Heart left ventricle (tissue), 16 donors: ENCODE data around the gene G6PC3. TPM values are rescaled to one million over a fixed set of nuclear protein-coding genes. Genes with fewer than 3 reads are reported as not detected.
A peak's percentile ranks its signal among the peaks of the same experiment; 100 is the strongest.

Source experiments
- ATAC-seq, 4 donors: fragments of 200-7000 bp; cut with Tn5 transposase; one replicate each; pipeline ENCODE4 v1.9.1; 2020 to 2022; ENCODE audit warnings: moderate library complexity in 4 of 4, mild to moderate bottlenecking in 3 of 4, moderate number of reproducible peaks in 1 of 4
- DNase-seq, 5 donors: peaks; one replicate each; pipeline ENCODE4 v3.0.0-alpha.2; 2020
- H3K27ac ChIP-seq, 12 donors: fragments of 200-600 bp; sonication (generic) in 4 of 12; one replicate each; pipeline versions ENCODE4 v1.5.0 to v1.8.0; 2016 to 2022; ENCODE audit warnings: mild to moderate bottlenecking in 2 of 12
- H3K27me3 ChIP-seq, 9 donors: fragments of 200-600 bp; sonication (generic) in 2 of 9; one replicate each; pipeline versions ENCODE4 v1.5.1 to v1.8.0; 2016 to 2022; ENCODE audit warnings: mild to moderate bottlenecking in 3 of 9
- H3K36me3 ChIP-seq, 9 donors: fragments of 200-600 bp; sonication (generic) in 2 of 9; one replicate each; pipeline versions ENCODE4 v1.5.0 to v1.8.0; 2018 to 2022; ENCODE audit warnings: mild to moderate bottlenecking in 2 of 9
- H3K4me1 ChIP-seq, 12 donors: fragments of 200-600 bp; sonication (generic) in 4 of 12; one replicate each; pipeline versions ENCODE4 v1.5.0 to v1.8.0; 2016 to 2022; ENCODE audit warnings: mild to moderate bottlenecking in 3 of 12
- H3K4me3 ChIP-seq, 12 donors: fragments of 200-600 bp; sonication (generic) in 4 of 12; one replicate each; pipeline versions ENCODE4 v1.5.0 to v1.8.0; 2017 to 2022; ENCODE audit warnings: mild to moderate bottlenecking in 9 of 12, moderate library complexity in 4 of 12
- H3K9me3 ChIP-seq, 12 donors: fragments of 200-600 bp; sonication (generic) in 4 of 12; one replicate each; pipeline versions ENCODE4 v1.5.0 to v1.8.0; 2016 to 2022; ENCODE audit warnings: mild to moderate bottlenecking in 1 of 12
- POLR2A ChIP-seq, 2 donors: fragments of 450-650 bp; IDR thresholded peaks; one replicate each; pipeline ENCODE4 v1.6.1; 2017; ENCODE audit warnings: antibody characterized with exemption in 2 of 2, mild to moderate bottlenecking in 2 of 2, moderate library complexity in 2 of 2
- WGBS, 4 donors: extraction: QIAGEN DNeasy Blood & Tissue Kit in 2 of 4; methylation state at CpG; one replicate each; pipeline versions ENCODE4 v1.1.5 to v1.1.7; 2013 to 2018; 5-methylcytosine and 5-hydroxymethylcytosine counted together
- intact Hi-C, 10 donors: fragments of 100-400 bp; cut with DNase I; formaldehyde crosslinking; loops; one replicate each; pipeline versions ENCODE4 v1.11.1 to v1.14.2; 2022
- polyA plus RNA-seq, 2 donors: library from polyadenylated mRNA; stranded (reverse); fragments of 200-250 nt; gene quantifications; one replicate each; pipeline ENCODE4 v1.2.3, GENCODE V29; 2013
- total RNA-seq, 9 donors: library from RNA; depleted of rRNA in 2 of 9; stranded (reverse); fragments of >200 nt in 2 of 9; fragmentation: NEBNext Ultra II Directional in 3 of 9; extraction: Animal tissue kit (Norgen Biotek cat#: 25700) in 3 of 9; gene quantifications; one replicate each; pipeline versions ENCODE4 v1.1.0 to v1.2.4, GENCODE V29; 2016 to 2023
- TF ChIP-seq, protein P1 (sequence below), 12 donors: fragments of 200-600 bp; sonication (generic) in 4 of 12; IDR thresholded peaks; one replicate each; pipeline versions ENCODE4 v1.5.0 to v1.8.0; 2018 to 2022; ENCODE audit warnings: antibody characterized with exemption in 12 of 12, mild to moderate bottlenecking in 5 of 12
- donor health status: ischemic (EF 13 %, LVEDD 7.1; RV severe dilation, severe dysfunction).
- donor health status: healthy with polysubstance abuse.
- donor health status: DM: no; HTN: yes; CAD: no.
- donor health status: DM: no; HTN: no; CAD: no.
- donor health status: ischemic (EF 25% LVEDD 6.9; RV normal size, moderate dysfunction).
- donor health status: ischemic (EF 25% LVEDD 5.7; RV mildly dilated, moderate dysfunction).
- donor health status: healthy.
- donor health status: DM: yes; HTN: yes; CAD: no.
- donor health status: ischemic (EF 35%, LVEDD 5.7; RV mildly dilated, moderate dysfunction).
- donor health status: nonischemic (EF 11% LVEDD 7.7; RV severe dilation, severe dysfunction).
- donor health status: DM: yes; HTN: yes; CAD: no.
- donor health status: PGD.
- donor health status: ischemic (EF 29% LVEDD 5.4; RV normal size, mild dysfunction).
- donor health status: nonischemic (EF 23%, LVEDD 6.1; RV moderate dilation, normal function).

The G6PC3 gene
- total and polyA plus RNA-seq, 11 donors, result 28.5 to 75.1 (median 39.1) TPM

DNA sequence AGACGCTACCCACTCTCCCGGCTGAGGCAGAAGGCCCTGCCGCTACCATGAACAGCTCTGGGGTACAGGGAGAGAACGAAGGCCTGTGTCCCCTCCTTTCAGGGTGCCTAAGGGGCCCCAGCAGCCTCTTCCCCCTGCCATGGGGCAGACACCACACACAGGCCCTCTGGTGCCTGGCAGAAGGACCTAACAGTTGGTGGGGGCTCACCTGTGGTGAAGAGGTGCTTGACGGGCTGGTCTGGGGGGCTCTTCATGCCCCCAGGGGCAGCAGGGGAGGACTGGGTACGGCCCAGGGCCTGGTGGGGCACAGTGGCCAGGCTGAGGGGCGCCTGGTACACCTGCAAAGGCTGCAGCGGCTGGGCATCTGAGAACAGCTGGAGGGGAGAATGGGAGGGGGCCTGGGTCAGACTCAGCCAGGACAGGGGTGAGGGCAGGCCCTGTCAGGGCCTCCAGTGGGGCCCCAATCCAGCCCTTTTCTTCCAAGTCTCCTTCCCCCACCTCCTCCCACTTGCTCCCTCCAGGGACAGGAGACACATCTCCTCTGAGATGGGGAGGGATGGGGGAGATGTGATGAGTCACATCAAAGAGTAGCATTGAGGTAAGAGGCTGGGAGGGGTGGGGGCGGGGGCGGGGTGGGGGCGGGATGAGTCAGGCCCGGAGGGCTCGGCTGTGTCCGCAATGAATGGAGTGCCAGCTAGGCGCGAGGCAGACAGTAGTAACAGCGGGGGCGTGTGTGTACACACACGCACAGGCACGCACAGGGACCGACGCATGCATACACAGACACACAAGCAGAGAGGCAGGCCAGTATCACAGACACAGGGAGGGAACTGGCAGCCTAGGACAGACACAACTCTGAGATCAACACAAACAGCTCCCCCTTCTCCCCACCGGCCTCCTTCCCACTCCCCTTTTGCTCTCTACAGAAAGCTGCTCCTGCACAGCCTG, 16.1 kb downstream of the G6PC3 start:
- Histone ChIP-seq H3K36me3 (peaks cover 0 to 100% (median 88%) of the 10 kb centered on the region in 9 donors), H3K4me3 (no peak overlapping the region), H3K27me3 (no peaks in the 10 kb centered on the region), H3K4me1 (peaks cover 0 to 8% (median 0%) of the 10 kb centered on the region in 12 donors), H3K9me3 (no peaks in the 10 kb centered on the region), H3K27ac (peak overlapping the region in 4 of 12 donors; percentile 13 to 64 (median 41))
- TF ChIP-seq, protein P1, sequence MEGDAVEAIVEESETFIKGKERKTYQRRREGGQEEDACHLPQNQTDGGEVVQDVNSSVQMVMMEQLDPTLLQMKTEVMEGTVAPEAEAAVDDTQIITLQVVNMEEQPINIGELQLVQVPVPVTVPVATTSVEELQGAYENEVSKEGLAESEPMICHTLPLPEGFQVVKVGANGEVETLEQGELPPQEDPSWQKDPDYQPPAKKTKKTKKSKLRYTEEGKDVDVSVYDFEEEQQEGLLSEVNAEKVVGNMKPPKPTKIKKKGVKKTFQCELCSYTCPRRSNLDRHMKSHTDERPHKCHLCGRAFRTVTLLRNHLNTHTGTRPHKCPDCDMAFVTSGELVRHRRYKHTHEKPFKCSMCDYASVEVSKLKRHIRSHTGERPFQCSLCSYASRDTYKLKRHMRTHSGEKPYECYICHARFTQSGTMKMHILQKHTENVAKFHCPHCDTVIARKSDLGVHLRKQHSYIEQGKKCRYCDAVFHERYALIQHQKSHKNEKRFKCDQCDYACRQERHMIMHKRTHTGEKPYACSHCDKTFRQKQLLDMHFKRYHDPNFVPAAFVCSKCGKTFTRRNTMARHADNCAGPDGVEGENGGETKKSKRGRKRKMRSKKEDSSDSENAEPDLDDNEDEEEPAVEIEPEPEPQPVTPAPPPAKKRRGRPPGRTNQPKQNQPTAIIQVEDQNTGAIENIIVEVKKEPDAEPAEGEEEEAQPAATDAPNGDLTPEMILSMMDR (IDR thresholded peaks at IDR 0.05), result no peak
- TF ChIP-seq POLR2A (IDR thresholded peaks at IDR 0.05), result no peak
- peak in 1 of 5 donors; percentile 66 for DNase-seq
- peak in 3 of 4 donors; percentile 15 to 63 (median 26) for ATAC-seq
- WGBS, 4 donors, result 60 to 75% (median 63%) methylated on average over 16 to 23 of the region's 23 CpGs
- intact Hi-C loops, result no loop called here

- no peaks in the 10 kb centered on the region for H3K9me3 ChIP-seq
- H3K27me3 ChIP-seq, result no peaks in the 10 kb centered on the region
- intact Hi-C loops, result no loop called here
- peaks cover 0 to 8% (median 0%) of the 10 kb centered on the region in 12 donors for H3K4me1 ChIP-seq
- 58 to 71% (median 66%) methylated on average over 7 to 8 of the region's 8 CpGs for WGBS, 4 donors
- peak overlapping the region in 1 of 12 donors; percentile 23 for H3K27ac ChIP-seq
- H3K4me3 ChIP-seq, result no peak overlapping the region
- ATAC-seq, result no peak
- no peak for TF ChIP-seq POLR2A (IDR thresholded peaks at IDR 0.05)
- TF ChIP-seq, protein P1 (IDR thresholded peaks at IDR 0.05), result no peak
- H3K36me3 ChIP-seq, result peaks cover 0 to 100% (median 88%) of the 10 kb centered on the region in 9 donors
- no peak for DNase-seq
Measured at GRCh38 chr17:44087319-44087718, 16.8 kb downstream of the G6PC3 start.

DNA sequence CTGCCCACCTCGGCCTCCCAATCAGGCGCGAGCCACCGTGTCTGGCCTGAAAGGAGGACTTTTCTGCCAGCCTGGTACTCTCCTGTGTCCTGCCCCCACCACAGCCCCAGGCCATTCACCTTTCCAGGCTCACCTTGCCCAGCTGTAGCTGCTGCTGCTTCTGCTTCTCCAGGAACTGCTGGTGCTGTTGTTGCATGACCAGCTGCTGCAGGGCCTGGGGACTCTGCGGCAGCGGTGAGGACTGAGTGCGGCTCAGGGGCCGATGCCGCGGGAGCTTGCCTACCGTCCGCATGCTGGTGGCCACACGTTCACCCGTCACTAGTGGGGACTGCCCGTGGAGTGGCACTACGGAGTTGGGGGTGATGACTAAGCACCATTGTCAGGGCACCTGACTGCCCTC, 17.7 kb downstream of the G6PC3 start:
- ATAC-seq (no peak), DNase-seq (no peak)
- Histone ChIP-seq H3K9me3 (no peaks in the 10 kb centered on the region), H3K27ac (no peak overlapping the region), H3K4me1 (peaks cover 0 to 8% (median 0%) of the 10 kb centered on the region in 12 donors), H3K36me3 (peaks cover 0 to 100% (median 88%) of the 10 kb centered on the region in 9 donors), H3K27me3 (no peaks in the 10 kb centered on the region), H3K4me3 (no peak overlapping the region)
- intact Hi-C loops, result no loop called here
- TF ChIP-seq, protein P1 (IDR thresholded peaks at IDR 0.05), result no peak
- TF ChIP-seq POLR2A (IDR thresholded peaks at IDR 0.05), result no peak
- WGBS, 4 donors, result 93 to 95% (median 94%) methylated on average over 16 of the region's 16 CpGs
